Vagina (tissue), 2 donors: ENCODE measurements around the gene LPIN1.

Source experiments
- POLR2A ChIP-seq, 2 donors: fragments of 450-650 bp; IDR thresholded peaks; one replicate each; pipeline ENCODE4 v1.6.1; 2017; ENCODE audit warnings: antibody characterized with exemption in 2 of 2, mild to moderate bottlenecking in 2 of 2, moderate library complexity in 2 of 2
- POLR2AphosphoS5 ChIP-seq, 2 donors: sonication (generic); formaldehyde crosslinking; IDR thresholded peaks; one replicate each; pipeline ENCODE4 v1.9.0; 2017; ENCODE audit warnings: antibody characterized with exemption in 2 of 2, mild to moderate bottlenecking in 2 of 2, low read depth in 1 of 2; ENCODE audit not compliant: insufficient read depth in 1 of 2

GRCh38 chr2:11750422-11750821, 4.0 kb downstream of the LPIN1 start:
- TF ChIP-seq POLR2A (IDR thresholded peaks at IDR 0.05) (no peak), POLR2AphosphoS5 (IDR thresholded peaks at IDR 0.05; ENCODE audit: insufficient read depth in 1 of 2, low read depth in 1 of 2) (no peak)
